GM21526 (cell line): ENCODE results near the gene RABEP2.

Source experiments
- ATAC-seq: cut with Tn5 transposase; IDR thresholded peaks from one replicate; pipeline ENCODE4 v1.9.1; 2021; ENCODE audit warnings: moderate library complexity; ENCODE audit not compliant: unreplicated experiment, low FRiP score

The RABEP2 gene

GRCh38 chr16:28863929-28864793 lies 60.9 kb downstream of the RABEP2 start:
- no peak for ATAC-seq

- no peak for ATAC-seq
These were observed 65.7 kb downstream of the RABEP2 start for GRCh38 chr16:28859326-28859725.

GRCh38 chr16:28858421-28858820 lies 66.6 kb downstream of the RABEP2 start:
- ATAC-seq = no peak
